Measurements from ENCODE around the gene TPPP3. TPM values are rescaled to one million over a fixed set of nuclear protein-coding genes. Genes with fewer than 3 reads are reported as not detected.

TPPP3 gene
- total and polyA plus RNA-seq, 2 donors (not counting 1 experiment from before 2014, with no cell fraction given) = 0.31 TPM; not detected in 1

GRCh38 chr16:67406111-67406971 lies 13.0 kb upstream of the TPPP3 start:
- intact Hi-C loops (cut with micrococcal nuclease) = no loop called here
- Mint-ChIP-seq H3K27ac (no peak overlapping the region), H3K9me3 (ENCODE audit: insufficient read depth) (no peaks in the 10 kb centered on the region), H3K4me1 (no peaks in the 10 kb centered on the region), H3K4me3 (no peak overlapping the region), H3K27me3 (peaks cover 7% of the 10 kb centered on the region)
- POLR2A ChIA-PET = interaction anchor here (0.6 kb wide), 1 partner anchor 204 kb away, joined by 7 read pairs; no protein-coding TSS in a partner anchor
- no peak for ATAC-seq (ENCODE audit: low read depth)
- H3K36me3 ChIP-seq (replicated peaks in 1 of 2; ENCODE audit: control extremely low read depth in 1 of 2, control insufficient read depth in 1 of 2, extremely low read depth in 1 of 2, insufficient read depth in 2 of 2, low read length in 1 of 2) = no peaks in the 10 kb centered on the region
- H3K9me3 ChIP-seq (ENCODE audit: control extremely low read depth in 1 of 3, control insufficient read depth in 2 of 3, insufficient read depth in 1 of 3, low read length in 2 of 3) = no peaks in the 10 kb centered on the region
- no peaks in the 10 kb centered on the region for H4K20me1 ChIP-seq (ENCODE audit: control insufficient read depth, insufficient read depth, low read length, poor library complexity, severe bottlenecking)
- H2AFZ ChIP-seq (ENCODE audit: insufficient read depth, low read depth, low read length, poor library complexity, severe bottlenecking) = no peak overlapping the region
- no peak overlapping the region for H3K4me2 ChIP-seq (replicated peaks; ENCODE audit: low read depth, low read length, poor library complexity, severe bottlenecking)
- DNase-seq = no peak
- H3K27me3 ChIP-seq (replicated peaks in 1 of 4; ENCODE audit: control extremely low read depth in 1 of 4, control insufficient read depth in 3 of 4, insufficient read depth in 4 of 4, low read length in 3 of 4) = no peaks in the 10 kb centered on the region
- no peaks in the 10 kb centered on the region for H3K79me2 ChIP-seq (ENCODE audit: control insufficient read depth, insufficient read depth, low read length)
- 95% methylated on average over 18 of the region's 18 CpGs for WGBS (ENCODE audit: insufficient coverage)
- no peak for TF ChIP-seq CTCF (IDR thresholded peaks at IDR 0.05)
- no peak for TF ChIP-seq EZH2 (IDR thresholded peaks at IDR 0.05; ENCODE audit: borderline replicate concordance, insufficient read depth, low read depth, low read length, poor library complexity, severe bottlenecking)
- H3K27ac ChIP-seq (ENCODE audit: low read length in 2 of 2) = no peak overlapping the region
- no peak overlapping the region for H3K9ac ChIP-seq (ENCODE audit: low read length)
- H3K4me1 ChIP-seq (ENCODE audit: control insufficient read depth in 2 of 2, insufficient read depth in 2 of 2, low read length in 2 of 2) = no peaks in the 10 kb centered on the region
- CTCF ChIA-PET = interaction anchor here (0.7 to 1.1 kb wide), 2 partner anchors 14 kb away, joined by 3 read pairs; no protein-coding TSS in a partner anchor
- no peak overlapping the region for H3K4me3 ChIP-seq (ENCODE audit: control extremely low read depth in 1 of 5, extremely low read depth in 1 of 5, insufficient read depth in 1 of 5, low read depth in 2 of 5, low read length in 4 of 5)

- Histone ChIP-seq H3K27me3 (replicated peaks in 1 of 4; ENCODE audit: control extremely low read depth in 1 of 4, control insufficient read depth in 3 of 4, insufficient read depth in 4 of 4, low read length in 3 of 4) (no peaks in the 10 kb centered on the region), H3K9me3 (ENCODE audit: control extremely low read depth in 1 of 3, control insufficient read depth in 2 of 3, insufficient read depth in 1 of 3, low read length in 2 of 3) (no peaks in the 10 kb centered on the region), H3K36me3 (replicated peaks in 1 of 2; ENCODE audit: control extremely low read depth in 1 of 2, control insufficient read depth in 1 of 2, extremely low read depth in 1 of 2, insufficient read depth in 2 of 2, low read length in 1 of 2) (no peaks in the 10 kb centered on the region), H3K79me2 (ENCODE audit: control insufficient read depth, insufficient read depth, low read length) (no peaks in the 10 kb centered on the region), H3K27ac (ENCODE audit: low read length in 2 of 2) (no peak overlapping the region), H3K9ac (ENCODE audit: low read length) (no peak overlapping the region), H3K4me1 (ENCODE audit: control insufficient read depth in 2 of 2, insufficient read depth in 2 of 2, low read length in 2 of 2) (no peaks in the 10 kb centered on the region), H3K4me3 (ENCODE audit: control extremely low read depth in 1 of 5, extremely low read depth in 1 of 5, insufficient read depth in 1 of 5, low read depth in 2 of 5, low read length in 4 of 5) (no peak overlapping the region), H2AFZ (ENCODE audit: insufficient read depth, low read depth, low read length, poor library complexity, severe bottlenecking) (no peak overlapping the region), H3K4me2 (replicated peaks; ENCODE audit: low read depth, low read length, poor library complexity, severe bottlenecking) (no peak overlapping the region), H4K20me1 (ENCODE audit: control insufficient read depth, insufficient read depth, low read length, poor library complexity, severe bottlenecking) (no peaks in the 10 kb centered on the region)
- Mint-ChIP-seq H3K27ac (no peak overlapping the region), H3K4me1 (no peaks in the 10 kb centered on the region), H3K9me3 (ENCODE audit: insufficient read depth) (no peaks in the 10 kb centered on the region), H3K27me3 (peaks cover 7% of the 10 kb centered on the region), H3K4me3 (no peak overlapping the region)
- CTCF ChIA-PET = interaction anchor here (0.7 kb wide), 1 partner anchor 15 kb away, joined by 3 read pairs; no protein-coding TSS in a partner anchor
- no peak for DNase-seq
- TF ChIP-seq CTCF (IDR thresholded peaks at IDR 0.05) (no peak), EZH2 (IDR thresholded peaks at IDR 0.05; ENCODE audit: borderline replicate concordance, insufficient read depth, low read depth, low read length, poor library complexity, severe bottlenecking) (no peak)
- ATAC-seq (ENCODE audit: low read depth) = no peak
- intact Hi-C loops (cut with micrococcal nuclease) = no loop called here
- 85% methylated on average over 8 of the region's 8 CpGs for WGBS (ENCODE audit: insufficient coverage)
- POLR2A ChIA-PET = no interaction called here
These were observed 12.0 kb upstream of the TPPP3 start for GRCh38 chr16:67405336-67405735.

Measured in B cell (primary cell).